ENCODE data around the gene MCAT. TPM values are rescaled to one million over a fixed set of nuclear protein-coding genes. Genes with fewer than 3 reads are reported as not detected.

MCAT gene
- total and polyA plus RNA-seq, 2 of the 4 experiments (the other 2 are of a cell fraction) = 7.3 to 19.7 TPM

DNA sequence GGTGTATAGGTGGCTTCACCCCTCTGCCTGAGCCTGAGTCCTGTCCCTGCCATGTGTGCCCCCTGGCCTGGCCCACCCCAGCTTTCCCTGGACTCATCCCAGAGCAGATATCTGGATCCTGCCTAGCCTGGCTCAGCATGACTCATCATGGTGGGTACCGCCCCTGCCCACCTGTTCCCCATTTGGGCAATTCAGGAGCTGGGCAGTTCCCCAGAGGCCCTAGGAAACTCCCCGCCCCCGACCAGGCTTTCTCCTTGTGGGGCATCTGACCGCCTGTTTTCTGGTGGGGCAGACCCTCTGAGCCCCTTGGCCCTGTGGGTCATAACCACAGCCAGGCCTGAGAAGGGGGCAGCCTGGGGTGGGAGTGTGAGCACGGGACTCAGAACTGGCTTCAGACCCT lies 12.6 kb upstream of the MCAT start:
- Histone ChIP-seq H2AFZ (replicated peaks; ENCODE audit: low read length, poor library complexity) (no peak overlapping the region), H2AK5ac (ENCODE audit: low read depth, low read length) (no peak overlapping the region), H3K56ac (ENCODE audit: extremely low read depth, insufficient read depth, low read length) (no peak overlapping the region), H4K5ac (ENCODE audit: low read depth, low read length) (no peak overlapping the region), H3K27ac (ENCODE audit: insufficient read depth, low read length) (no peak overlapping the region), H2BK5ac (ENCODE audit: low read depth, low read length, poor library complexity, severe bottlenecking) (no peak overlapping the region), H3K4ac (ENCODE audit: low read depth, low read length) (no peak overlapping the region), H3K9ac (ENCODE audit: low read depth, low read length) (no peak overlapping the region), H4K91ac (ENCODE audit: insufficient read depth, low read depth, low read length) (no peak overlapping the region), H3K4me3 (ENCODE audit: insufficient read depth, low read depth, low read length) (no peak overlapping the region), H2AK9ac (replicated peaks; ENCODE audit: low read depth, low read length, poor library complexity) (no peak overlapping the region), H3K36me3 (ENCODE audit: control insufficient read depth, insufficient read depth, low read length) (peaks cover 11% of the 10 kb centered on the region; the same call in 1 of the 2 replicates), H4K8ac (ENCODE audit: low read depth in 2 of 2, low read length in 2 of 2) (no peak overlapping the region), H3K9me1 (ENCODE audit: insufficient read depth, low read length) (peaks cover 11% of the 10 kb centered on the region), H2BK20ac (ENCODE audit: low read depth, low read length) (no peak overlapping the region), H2BK15ac (ENCODE audit: low read depth, low read length) (no peak overlapping the region), H2BK120ac (ENCODE audit: low read depth, low read length) (no peak overlapping the region), H3K4me1 (ENCODE audit: control insufficient read depth, insufficient read depth, low read length) (peaks cover 11% of the 10 kb centered on the region), H4K20me1 (ENCODE audit: insufficient read depth, low read length) (peaks cover 53% of the 10 kb centered on the region), H3K18ac (ENCODE audit: low read depth, low read length) (no peak overlapping the region), H3K79me1 (ENCODE audit: low read depth in 1 of 2, low read length in 2 of 2) (peaks cover 16 to 78% of the 10 kb centered on the region in 2 experiments), H3K4me2 (ENCODE audit: low read depth, low read length) (no peak overlapping the region), H3K14ac (replicated peaks; ENCODE audit: low read depth, low read length) (no peak overlapping the region), H3K9me3 (ENCODE audit: control insufficient read depth, insufficient read depth, low read length) (no peaks in the 10 kb centered on the region), H3K23ac (ENCODE audit: low read depth, low read length) (no peak overlapping the region), H3K27me3 (ENCODE audit: control insufficient read depth, insufficient read depth, low read length) (no peaks in the 10 kb centered on the region)
- 100% methylated on average over 1 of the region's 5 CpGs; no CpG with 5 or more reads in 1 of the 2 experiments for WGBS, 2 experiments (ENCODE audit: extremely low coverage in 2 of 2, insufficient read length in 1 of 2)
- ChIA-PET POLR2A (ENCODE audit: unreplicated experiment) (interaction anchor here (0.5 kb wide), 1 partner anchor 314 kb away, joined by 3 read pairs; no protein-coding TSS in a partner anchor), CTCF (interaction anchor here (0.6 kb wide), 1 partner anchor 30 kb away, joined by 4 read pairs; no protein-coding TSS in a partner anchor)
- in situ Hi-C loops (cut with MboI; ENCODE audit: low sequenced_read_pairs) (no loop called here), dilution Hi-C loops (cut with HindIII; ENCODE audit: low sequenced_read_pairs, unreplicated experiment) (no loop called here), intact Hi-C loops (cut with micrococcal nuclease) (no loop called here)
- no peak for DNase-seq
- no peak for ATAC-seq (ENCODE audit: low read depth)
- no peak for TF ChIP-seq CEBPB (IDR thresholded peaks at IDR 0.05; ENCODE audit: low read depth, low read length)
- no peak for TF ChIP-seq SMC3 (IDR thresholded peaks at IDR 0.05; ENCODE audit: low read depth, low read length)
- TF ChIP-seq BHLHE40 (IDR thresholded peaks at IDR 0.05; ENCODE audit: low read depth, low read length) = no peak
- TF ChIP-seq RFX5 (IDR thresholded peaks at IDR 0.05; ENCODE audit: low read depth, low read length) = no peak
- TF ChIP-seq POLR2A (IDR thresholded peaks at IDR 0.05; ENCODE audit: low read depth, low read length) = no peak
- TF ChIP-seq NFE2L2 (IDR thresholded peaks at IDR 0.05; ENCODE audit: low read depth, low read length) = no peak
- no peak for TF ChIP-seq CHD1 (IDR thresholded peaks at IDR 0.05; ENCODE audit: low read depth, low read length)
- TF ChIP-seq, protein P1, sequence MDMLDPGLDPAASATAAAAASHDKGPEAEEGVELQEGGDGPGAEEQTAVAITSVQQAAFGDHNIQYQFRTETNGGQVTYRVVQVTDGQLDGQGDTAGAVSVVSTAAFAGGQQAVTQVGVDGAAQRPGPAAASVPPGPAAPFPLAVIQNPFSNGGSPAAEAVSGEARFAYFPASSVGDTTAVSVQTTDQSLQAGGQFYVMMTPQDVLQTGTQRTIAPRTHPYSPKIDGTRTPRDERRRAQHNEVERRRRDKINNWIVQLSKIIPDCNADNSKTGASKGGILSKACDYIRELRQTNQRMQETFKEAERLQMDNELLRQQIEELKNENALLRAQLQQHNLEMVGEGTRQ (IDR thresholded peaks at IDR 0.05; ENCODE audit: low read depth, low read length) = no peak
- TF ChIP-seq FOS (IDR thresholded peaks at IDR 0.05; ENCODE audit: low read depth, low read length) = no peak
- TF ChIP-seq MAZ (IDR thresholded peaks at IDR 0.05; ENCODE audit: borderline replicate concordance, low read depth, low read length) = no peak
- TF ChIP-seq MXI1 (IDR thresholded peaks at IDR 0.05; ENCODE audit: borderline replicate concordance, low read depth, low read length) = no peak
- TF ChIP-seq RAD21 (IDR thresholded peaks at IDR 0.05; ENCODE audit: low read length) = no peak
- TF ChIP-seq, protein P2, sequence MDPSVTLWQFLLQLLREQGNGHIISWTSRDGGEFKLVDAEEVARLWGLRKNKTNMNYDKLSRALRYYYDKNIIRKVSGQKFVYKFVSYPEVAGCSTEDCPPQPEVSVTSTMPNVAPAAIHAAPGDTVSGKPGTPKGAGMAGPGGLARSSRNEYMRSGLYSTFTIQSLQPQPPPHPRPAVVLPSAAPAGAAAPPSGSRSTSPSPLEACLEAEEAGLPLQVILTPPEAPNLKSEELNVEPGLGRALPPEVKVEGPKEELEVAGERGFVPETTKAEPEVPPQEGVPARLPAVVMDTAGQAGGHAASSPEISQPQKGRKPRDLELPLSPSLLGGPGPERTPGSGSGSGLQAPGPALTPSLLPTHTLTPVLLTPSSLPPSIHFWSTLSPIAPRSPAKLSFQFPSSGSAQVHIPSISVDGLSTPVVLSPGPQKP (IDR thresholded peaks at IDR 0.05; ENCODE audit: borderline replicate concordance, low read depth, low read length) = no peak
- TF ChIP-seq, protein P3, sequence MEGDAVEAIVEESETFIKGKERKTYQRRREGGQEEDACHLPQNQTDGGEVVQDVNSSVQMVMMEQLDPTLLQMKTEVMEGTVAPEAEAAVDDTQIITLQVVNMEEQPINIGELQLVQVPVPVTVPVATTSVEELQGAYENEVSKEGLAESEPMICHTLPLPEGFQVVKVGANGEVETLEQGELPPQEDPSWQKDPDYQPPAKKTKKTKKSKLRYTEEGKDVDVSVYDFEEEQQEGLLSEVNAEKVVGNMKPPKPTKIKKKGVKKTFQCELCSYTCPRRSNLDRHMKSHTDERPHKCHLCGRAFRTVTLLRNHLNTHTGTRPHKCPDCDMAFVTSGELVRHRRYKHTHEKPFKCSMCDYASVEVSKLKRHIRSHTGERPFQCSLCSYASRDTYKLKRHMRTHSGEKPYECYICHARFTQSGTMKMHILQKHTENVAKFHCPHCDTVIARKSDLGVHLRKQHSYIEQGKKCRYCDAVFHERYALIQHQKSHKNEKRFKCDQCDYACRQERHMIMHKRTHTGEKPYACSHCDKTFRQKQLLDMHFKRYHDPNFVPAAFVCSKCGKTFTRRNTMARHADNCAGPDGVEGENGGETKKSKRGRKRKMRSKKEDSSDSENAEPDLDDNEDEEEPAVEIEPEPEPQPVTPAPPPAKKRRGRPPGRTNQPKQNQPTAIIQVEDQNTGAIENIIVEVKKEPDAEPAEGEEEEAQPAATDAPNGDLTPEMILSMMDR (conservative IDR thresholded peaks at IDR 0.05; ENCODE audit: low read depth, low read length) = no peak
- no peak for TF ChIP-seq MAFK (IDR thresholded peaks at IDR 0.05; ENCODE audit: low read depth, low read length)
- TF ChIP-seq RCOR1 (IDR thresholded peaks at IDR 0.05; ENCODE audit: insufficient replicate concordance, low read length) = no peak
- BruUV-seq (replicated peaks) = no TSS peak

All from IMR-90 (cell line).